ENCODE results near the gene ASCC3.
"Not testable (repeated sequence)": the region's sequence is repeated elsewhere in the genome, so short reads cannot be mapped to it uniquely, and the experiment has no call there.

Gene ASCC3

GRCh38 chr6:100670056-100670455, 211.1 kb downstream of the ASCC3 start:
- in situ Hi-C loops (cut with MboI; ENCODE audit: low sequenced_read_pairs), result loop anchor here (25.0 kb wide), 1 partner anchor 558 kb away; no protein-coding TSS in a partner anchor

- in situ Hi-C loops (cut with MboI; ENCODE audit: low sequenced_read_pairs), result loop anchor here (25.0 kb wide), 1 partner anchor 553 kb away; no protein-coding TSS in a partner anchor
Observed at GRCh38 chr6:100665041-100665380, 216.1 kb downstream of the ASCC3 start.

- in situ Hi-C loops (cut with MboI; ENCODE audit: low sequenced_read_pairs), result loop anchor here (25.0 kb wide), 1 partner anchor 552 kb away; no protein-coding TSS in a partner anchor
Observed at GRCh38 chr6:100664274-100665040, 216.7 kb downstream of the ASCC3 start.

GRCh38 chr6:100663219-100663863, 217.8 kb downstream of the ASCC3 start:
- in situ Hi-C loops (cut with MboI; ENCODE audit: low sequenced_read_pairs), result loop anchor here (25.0 kb wide), 1 partner anchor 551 kb away; no protein-coding TSS in a partner anchor

GRCh38 chr6:100662264-100662663, 218.9 kb downstream of the ASCC3 start:
- in situ Hi-C loops (cut with MboI; ENCODE audit: low sequenced_read_pairs), result loop anchor here (25.0 kb wide), 1 partner anchor 550 kb away; no protein-coding TSS in a partner anchor

GRCh38 chr6:100658486-100658885, 222.6 kb downstream of the ASCC3 start:
- in situ Hi-C loops (cut with MboI; ENCODE audit: low sequenced_read_pairs), result loop anchor here (25.0 kb wide), 1 partner anchor 546 kb away; no protein-coding TSS in a partner anchor

GRCh38 chr6:100657678-100658330, 223.3 kb downstream of the ASCC3 start:
- in situ Hi-C loops (cut with MboI; ENCODE audit: low sequenced_read_pairs), result loop anchor here (25.0 kb wide), 1 partner anchor 546 kb away; no protein-coding TSS in a partner anchor

- in situ Hi-C loops (cut with MboI; ENCODE audit: low sequenced_read_pairs), result not testable (repeated sequence)
Observed at GRCh38 chr6:100641147-100641546, 240.0 kb downstream of the ASCC3 start.

GRCh38 chr6:100633096-100633777, 247.9 kb downstream of the ASCC3 start:
- in situ Hi-C loops (cut with MboI; ENCODE audit: low sequenced_read_pairs), result no loop called here

GRCh38 chr6:100630536-100630935, 250.6 kb downstream of the ASCC3 start:
- in situ Hi-C loops (cut with MboI; ENCODE audit: low sequenced_read_pairs), result no loop called here

- in situ Hi-C loops (cut with MboI; ENCODE audit: low sequenced_read_pairs), result no loop called here
Observed at GRCh38 chr6:100627911-100628758, 253.0 kb downstream of the ASCC3 start.

GRCh38 chr6:100626721-100627120, 254.4 kb downstream of the ASCC3 start:
- in situ Hi-C loops (cut with MboI; ENCODE audit: low sequenced_read_pairs), result no loop called here

- in situ Hi-C loops (cut with MboI; ENCODE audit: low sequenced_read_pairs), result no loop called here
Observed at GRCh38 chr6:100622907-100623692, 258.0 kb downstream of the ASCC3 start.

- in situ Hi-C loops (cut with MboI; ENCODE audit: low sequenced_read_pairs), result no loop called here
Observed at GRCh38 chr6:100620085-100620840, 260.9 kb downstream of the ASCC3 start.

GRCh38 chr6:100618351-100618671, 262.8 kb downstream of the ASCC3 start:
- in situ Hi-C loops (cut with MboI; ENCODE audit: low sequenced_read_pairs), result no loop called here

GRCh38 chr6:100617633-100618350, 263.3 kb downstream of the ASCC3 start:
- in situ Hi-C loops (cut with MboI; ENCODE audit: low sequenced_read_pairs), result no loop called here

GRCh38 chr6:100614933-100615332, 266.2 kb downstream of the ASCC3 start:
- in situ Hi-C loops (cut with MboI; ENCODE audit: low sequenced_read_pairs), result no loop called here

GRCh38 chr6:100614386-100614785, 266.7 kb downstream of the ASCC3 start:
- in situ Hi-C loops (cut with MboI; ENCODE audit: low sequenced_read_pairs), result no loop called here

Measured in HL-60/S4 (cell line).